IMR-90 (cell line): ENCODE results near the gene STAT4. TPM values are rescaled to one million over a fixed set of nuclear protein-coding genes. Genes with fewer than 3 reads are reported as not detected.

Experiments used
- ATAC-seq: fragments of 200-7000 bp; cut with Tn5 transposase; 2 replicates; pipeline ENCODE4 v1.9.1; 2020; ENCODE audit warnings: low read depth, mild to moderate bottlenecking, moderate library complexity
- BruUV-seq: library from RNA; stranded (reverse); fragments of 400-500 nt; replicated peaks from 2 replicates; lab custom pipeline; 2021; lab: Mats Ljungman, UMichigan
- CTCF ChIA-PET: fragments of 300-600 bp; formaldehyde crosslinking; extraction: SDS; loops from one replicate; lab custom pipeline; 2021; ENCODE audit warnings: antibody characterized with exemption; lab: Yijun Ruan, JAX
- POLR2A ChIA-PET: fragments of 300-600 bp; sonication (Branson Sonifier 250); formaldehyde crosslinking; loops from one replicate; lab custom pipeline; 2022; ENCODE audit warnings: antibody characterized with exemption; ENCODE audit not compliant: unreplicated experiment; lab: Charles Lee
- DNase-seq: peaks from one replicate; pipeline ENCODE4 v3.0.0; 2013
- H2AFZ ChIP-seq: replicated peaks from 2 replicates; pipeline ENCODE3; 2013; ENCODE audit warnings: low read length, mild to moderate bottlenecking; ENCODE audit not compliant: poor library complexity
- H2AK5ac ChIP-seq: 2 replicates; pipeline ENCODE4 v1.6.1; 2013; ENCODE audit warnings: low read depth, low read length, inconsistent platforms
- H2AK9ac ChIP-seq: replicated peaks from 2 replicates; pipeline ENCODE3; 2013; ENCODE audit warnings: mild to moderate bottlenecking, low read depth, low read length, moderate library complexity; ENCODE audit not compliant: poor library complexity
- H2BK120ac ChIP-seq: 2 replicates; pipeline ENCODE4 v1.6.1; 2013; ENCODE audit warnings: low read depth, low read length, inconsistent platforms
- H2BK15ac ChIP-seq: 3 replicates; pipeline ENCODE4 v1.6.1; 2013; ENCODE audit warnings: low read depth, low read length, inconsistent platforms
- H2BK20ac ChIP-seq: 2 replicates; pipeline ENCODE4 v1.6.1; 2013; ENCODE audit warnings: low read depth, mild to moderate bottlenecking, inconsistent platforms, low read length, moderate library complexity
- H2BK5ac ChIP-seq: 2 replicates; pipeline ENCODE4 v1.6.1; 2013; ENCODE audit warnings: mild to moderate bottlenecking, low read depth, low read length, inconsistent platforms; ENCODE audit not compliant: poor library complexity, severe bottlenecking
- H3K14ac ChIP-seq: replicated peaks from 2 replicates; pipeline ENCODE4 v1.6.1; 2013; ENCODE audit warnings: low read depth, low read length, inconsistent platforms
- H3K18ac ChIP-seq: 2 replicates; pipeline ENCODE4 v1.6.1; 2013; ENCODE audit warnings: low read depth, low read length, control low read depth
- H3K23ac ChIP-seq: 2 replicates; pipeline ENCODE4 v1.6.1; 2013; ENCODE audit warnings: low read depth, low read length, inconsistent platforms
- H3K27ac ChIP-seq: 2 replicates; pipeline ENCODE4 v1.5.1; 2013; ENCODE audit warnings: mild to moderate bottlenecking, control low read depth, low read length; ENCODE audit not compliant: insufficient read depth
- H3K27me3 ChIP-seq: 2 replicates; pipeline ENCODE4 v1.6.1; 2013; ENCODE audit warnings: low read length; ENCODE audit not compliant: control insufficient read depth, insufficient read depth
- H3K36me3 ChIP-seq: 2 replicates; pipeline ENCODE4 v1.6.1; 2013; ENCODE audit warnings: low read length, mixed read lengths; ENCODE audit not compliant: control insufficient read depth, insufficient read depth
- H3K4ac ChIP-seq: 2 replicates; pipeline ENCODE4 v1.6.1; 2013; ENCODE audit warnings: low read depth, low read length, inconsistent platforms
- H3K4me1 ChIP-seq: 2 replicates; pipeline ENCODE4 v1.6.1; 2013; ENCODE audit warnings: low read length, mixed read lengths; ENCODE audit not compliant: control insufficient read depth, insufficient read depth
- H3K4me2 ChIP-seq: 2 replicates; pipeline ENCODE4 v1.6.1; 2013; ENCODE audit warnings: low read depth, mild to moderate bottlenecking, control low read depth, low read length, moderate library complexity
- H3K4me3 ChIP-seq: 2 replicates; pipeline ENCODE4 v1.5.1; 2013; ENCODE audit warnings: low read depth, mild to moderate bottlenecking, control low read depth, low read length, moderate library complexity; ENCODE audit not compliant: insufficient read depth
- H3K56ac ChIP-seq: 2 replicates; pipeline ENCODE4 v1.6.1; 2013; ENCODE audit warnings: low read length, inconsistent platforms; ENCODE audit not compliant: insufficient read depth; ENCODE audit errors: extremely low read depth
- H3K79me1 ChIP-seq, 2 experiments: 2 replicates each; pipeline ENCODE4 v1.6.1; 2013; ENCODE audit warnings: low read length in 2 of 2, inconsistent platforms in 1 of 2, low read depth in 1 of 2
- H3K9ac ChIP-seq: 2 replicates; pipeline ENCODE4 v1.6.1; 2013; ENCODE audit warnings: low read depth, low read length, control low read depth
- H3K9me1 ChIP-seq: 2 replicates; pipeline ENCODE4 v1.6.1; 2013; ENCODE audit warnings: low read length, inconsistent platforms; ENCODE audit not compliant: insufficient read depth
- H3K9me3 ChIP-seq: 2 replicates; pipeline ENCODE4 v1.6.1; 2013; ENCODE audit warnings: low read length; ENCODE audit not compliant: control insufficient read depth, insufficient read depth
- H4K20me1 ChIP-seq: 2 replicates; pipeline ENCODE4 v1.6.1; 2013; ENCODE audit warnings: low read length, inconsistent platforms; ENCODE audit not compliant: insufficient read depth
- H4K5ac ChIP-seq: 2 replicates; pipeline ENCODE4 v1.6.1; 2013; ENCODE audit warnings: mild to moderate bottlenecking, low read depth, low read length, control low read depth
- H4K8ac ChIP-seq, 2 experiments: 2 replicates each; pipeline ENCODE4 v1.6.1; 2013; ENCODE audit warnings: low read depth in 2 of 2, low read length in 2 of 2, control low read depth in 1 of 2, inconsistent platforms in 1 of 2
- H4K91ac ChIP-seq: 2 replicates; pipeline ENCODE4 v1.6.1; 2013; ENCODE audit warnings: low read depth, low read length, inconsistent platforms; ENCODE audit not compliant: insufficient read depth
- CEBPB ChIP-seq: IDR thresholded peaks from 2 replicates; pipeline ENCODE4 v1.6.1; 2012; ENCODE audit warnings: low read depth, low read length, improper control_type of control experiment
- FOS ChIP-seq: fragments of 150-350 bp; IDR thresholded peaks from 2 replicates; pipeline ENCODE4 v1.6.1; 2016; ENCODE audit warnings: low read depth, low read length
- MAFK ChIP-seq: IDR thresholded peaks from 2 replicates; pipeline ENCODE4 v1.6.1; 2012; ENCODE audit warnings: low read depth, low read length, improper control_type of control experiment
- MAZ ChIP-seq: IDR thresholded peaks from 2 replicates; pipeline ENCODE4 v1.6.1; 2012; ENCODE audit warnings: low read depth, mild to moderate bottlenecking, low read length, improper control_type of control experiment, moderate library complexity, borderline replicate concordance
- MXI1 ChIP-seq: IDR thresholded peaks from 2 replicates; pipeline ENCODE4 v1.6.1; 2012; ENCODE audit warnings: low read depth, mild to moderate bottlenecking, low read length, moderate library complexity, borderline replicate concordance
- NFE2L2 ChIP-seq: fragments of 150-350 bp; IDR thresholded peaks from 2 replicates; pipeline ENCODE4 v1.6.1; 2016; ENCODE audit warnings: low read depth, mild to moderate bottlenecking, low read length
- POLR2A ChIP-seq: IDR thresholded peaks from 2 replicates; pipeline ENCODE4 v1.6.1; 2012; ENCODE audit warnings: mild to moderate bottlenecking, low read depth, low read length
- RAD21 ChIP-seq: IDR thresholded peaks from 2 replicates; pipeline ENCODE4 v1.6.1; 2012; ENCODE audit warnings: low read length, improper control_type of control experiment
- RCOR1 ChIP-seq: IDR thresholded peaks from 2 replicates; pipeline ENCODE4 v1.6.1; 2012; ENCODE audit warnings: mild to moderate bottlenecking, low read length, improper control_type of control experiment; ENCODE audit not compliant: insufficient replicate concordance
- RFX5 ChIP-seq: IDR thresholded peaks from 2 replicates; pipeline ENCODE4 v1.8.0; 2012; ENCODE audit warnings: low read depth, mild to moderate bottlenecking, low read length, moderate library complexity
- SMC3 ChIP-seq: fragments of 150-350 bp; IDR thresholded peaks from 2 replicates; pipeline ENCODE4 v1.6.1; 2016; ENCODE audit warnings: low read depth, mild to moderate bottlenecking, antibody characterized with exemption, low read length, moderate library complexity
- WGBS, 2 experiments: methylation state at CpG; one replicate each; pipeline versions ENCODE4 v1.1.5 to v1.1.7; 2013; ENCODE audit warnings: missing lambda C conversion rate in 2 of 2; ENCODE audit not compliant: insufficient read length in 1 of 2; ENCODE audit errors: extremely low coverage in 2 of 2; 5-methylcytosine and 5-hydroxymethylcytosine counted together
- dilution Hi-C: fragments of 300-500 bp; cut with HindIII; formaldehyde crosslinking; loops from one replicate; pipeline ENCODE4 v1.14.3; 2018; ENCODE audit warnings: low sequenced_read_pairs; ENCODE audit not compliant: unreplicated experiment
- in situ Hi-C: fragments of 300-500 bp; cut with MboI; formaldehyde crosslinking; loops from 3 replicates; pipeline ENCODE4 v1.14.3; 2019; ENCODE audit warnings: low sequenced_read_pairs, inconsistent platforms, mixed read lengths
- intact Hi-C: fragments of 100-400 bp; cut with micrococcal nuclease; formaldehyde crosslinking; loops from 2 replicates; pipeline ENCODE4 v1.10.0; 2022
- polyA plus RNA-seq, 3 experiments: library from polyadenylated mRNA; depleted of rRNA; stranded (reverse); fragments of >200 nt; gene quantifications; 2 replicates each; pipeline ENCODE4 v1.2.3, GENCODE V29; 2012; ENCODE audit warnings: low replicate concordance in 1 of 3
- total RNA-seq: library from RNA; depleted of rRNA; stranded (reverse); fragments of >200 nt; gene quantifications from 2 replicates; pipeline ENCODE4 v1.2.3, GENCODE V29; 2012
- TF ChIP-seq, protein P1 (sequence below): conservative IDR thresholded peaks from 2 replicates; pipeline ENCODE4 v1.5.1; 2012; ENCODE audit warnings: mild to moderate bottlenecking, low read depth, low read length, improper control_type of control experiment
- TF ChIP-seq, protein P2 (sequence below): fragments of 150-350 bp; IDR thresholded peaks from 2 replicates; pipeline ENCODE4 v1.6.1; 2017; ENCODE audit warnings: mild to moderate bottlenecking, antibody characterized with exemption, low read length, low read depth

Gene STAT4
- total and polyA plus RNA-seq, 2 of the 4 experiments (the other 2 are of a cell fraction): 0.36 to 0.48 TPM

DNA sequence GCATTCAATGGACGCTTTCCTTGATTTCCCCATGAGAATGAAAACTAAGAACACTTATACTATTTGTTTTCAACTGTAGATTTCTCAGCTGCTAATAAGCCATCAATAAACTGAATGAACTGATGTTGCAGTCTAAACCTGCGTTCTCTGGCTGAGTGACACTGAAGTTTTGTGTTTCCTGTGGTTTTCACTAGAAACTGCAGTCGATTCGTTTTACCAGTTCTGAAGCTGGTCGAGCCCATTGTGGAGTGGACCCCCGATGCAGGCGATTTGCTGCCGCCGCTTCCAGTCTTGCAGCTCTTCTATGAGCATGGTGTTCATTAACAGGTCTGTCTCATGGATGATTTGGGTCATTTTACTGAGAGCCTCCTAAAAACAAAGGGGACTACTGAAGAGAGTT, 86.2 kb downstream of the STAT4 start:
- Histone ChIP-seq H4K91ac (no peak overlapping the region), H3K79me1 (no peaks in the 10 kb centered on the region), H2BK15ac (no peak overlapping the region), H3K18ac (no peak overlapping the region), H2BK5ac (no peak overlapping the region), H2AFZ (no peak overlapping the region), H3K14ac (no peak overlapping the region), H3K4me3 (no peak overlapping the region), H4K5ac (no peak overlapping the region), H4K20me1 (no peaks in the 10 kb centered on the region), H3K27me3 (no peaks in the 10 kb centered on the region), H3K27ac (no peak overlapping the region), H2BK20ac (no peak overlapping the region), H3K36me3 (no peaks in the 10 kb centered on the region), H3K4me2 (no peak overlapping the region), H3K56ac (no peak overlapping the region; the same call in 1 of the 2 replicates), H4K8ac (no peak overlapping the region), H2BK120ac (no peak overlapping the region), H3K23ac (no peak overlapping the region), H3K9me1 (no peaks in the 10 kb centered on the region), H3K4ac (no peak overlapping the region), H3K9ac (no peak overlapping the region), H3K9me3 (no peaks in the 10 kb centered on the region), H3K4me1 (0 out of 2 replicates have a peak, but pooled peaks cover 2% of the 10 kb centered on the region), H2AK9ac (no peak overlapping the region), H2AK5ac (no peak overlapping the region)
- WGBS, 2 experiments: 100% methylated on average over 1 of the region's 9 CpGs; no CpG with 5 or more reads in 1 of the 2 experiments
- DNase-seq: no peak
- CTCF ChIA-PET: no interaction called here
- no peak for ATAC-seq
- intact Hi-C loops (no loop called here), dilution Hi-C loops (no loop called here), in situ Hi-C loops (loop anchor here (10.0 kb wide), 1 partner anchor 70 kb away; no protein-coding TSS in a partner anchor)
- no TSS peak for BruUV-seq
- TF ChIP-seq FOS: no peak
- TF ChIP-seq, protein P1, sequence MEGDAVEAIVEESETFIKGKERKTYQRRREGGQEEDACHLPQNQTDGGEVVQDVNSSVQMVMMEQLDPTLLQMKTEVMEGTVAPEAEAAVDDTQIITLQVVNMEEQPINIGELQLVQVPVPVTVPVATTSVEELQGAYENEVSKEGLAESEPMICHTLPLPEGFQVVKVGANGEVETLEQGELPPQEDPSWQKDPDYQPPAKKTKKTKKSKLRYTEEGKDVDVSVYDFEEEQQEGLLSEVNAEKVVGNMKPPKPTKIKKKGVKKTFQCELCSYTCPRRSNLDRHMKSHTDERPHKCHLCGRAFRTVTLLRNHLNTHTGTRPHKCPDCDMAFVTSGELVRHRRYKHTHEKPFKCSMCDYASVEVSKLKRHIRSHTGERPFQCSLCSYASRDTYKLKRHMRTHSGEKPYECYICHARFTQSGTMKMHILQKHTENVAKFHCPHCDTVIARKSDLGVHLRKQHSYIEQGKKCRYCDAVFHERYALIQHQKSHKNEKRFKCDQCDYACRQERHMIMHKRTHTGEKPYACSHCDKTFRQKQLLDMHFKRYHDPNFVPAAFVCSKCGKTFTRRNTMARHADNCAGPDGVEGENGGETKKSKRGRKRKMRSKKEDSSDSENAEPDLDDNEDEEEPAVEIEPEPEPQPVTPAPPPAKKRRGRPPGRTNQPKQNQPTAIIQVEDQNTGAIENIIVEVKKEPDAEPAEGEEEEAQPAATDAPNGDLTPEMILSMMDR: no peak
- TF ChIP-seq RAD21: no peak
- no peak for TF ChIP-seq RCOR1
- TF ChIP-seq MAZ: no peak
- no peak for TF ChIP-seq RFX5
- TF ChIP-seq MAFK: no peak
- no peak for TF ChIP-seq MXI1
- TF ChIP-seq CEBPB: no peak
- no peak for TF ChIP-seq POLR2A
- TF ChIP-seq, protein P2, sequence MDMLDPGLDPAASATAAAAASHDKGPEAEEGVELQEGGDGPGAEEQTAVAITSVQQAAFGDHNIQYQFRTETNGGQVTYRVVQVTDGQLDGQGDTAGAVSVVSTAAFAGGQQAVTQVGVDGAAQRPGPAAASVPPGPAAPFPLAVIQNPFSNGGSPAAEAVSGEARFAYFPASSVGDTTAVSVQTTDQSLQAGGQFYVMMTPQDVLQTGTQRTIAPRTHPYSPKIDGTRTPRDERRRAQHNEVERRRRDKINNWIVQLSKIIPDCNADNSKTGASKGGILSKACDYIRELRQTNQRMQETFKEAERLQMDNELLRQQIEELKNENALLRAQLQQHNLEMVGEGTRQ: no peak
- no peak for TF ChIP-seq SMC3
- TF ChIP-seq NFE2L2: no peak
- POLR2A ChIA-PET: no interaction called here
